Caco-2 (cell line): Measurements from ENCODE around the gene PLBD2. TPM values are rescaled to one million over a fixed set of nuclear protein-coding genes. Genes with fewer than 3 reads are reported as not detected.

Experiments
- BruUV-seq: library from RNA; stranded (reverse); fragments of 400-500 nt; replicated peaks from 2 replicates; lab custom pipeline; 2021; lab: Mats Ljungman, UMichigan
- CTCF ChIA-PET: fragments of 300-600 bp; sonication (Branson Sonifier 250); formaldehyde crosslinking; loops from one replicate; lab custom pipeline; 2022; ENCODE audit warnings: antibody characterized with exemption; lab: Charles Lee
- POLR2A ChIA-PET: fragments of 300-600 bp; sonication (Branson Sonifier 250); formaldehyde crosslinking; loops from one replicate; lab custom pipeline; 2022; ENCODE audit warnings: antibody characterized with exemption; lab: Charles Lee
- DNase-seq, 2 experiments: peaks; one replicate each; pipeline versions ENCODE4 v3.0.0 to v3.0.0-alpha.2; 2020 to 2022
- H3K27me3 ChIP-seq: replicated peaks from 2 replicates; pipeline ENCODE4 v1.6.0; 2011; ENCODE audit warnings: low read length; ENCODE audit not compliant: control insufficient read depth, insufficient read depth
- H3K36me3 ChIP-seq: 2 replicates; pipeline ENCODE4 v1.5.1; 2011; ENCODE audit warnings: low read length; ENCODE audit not compliant: control insufficient read depth, insufficient read depth
- H3K4me1 ChIP-seq: fragments of 250-450 bp; sonication (Bioruptor Pico); 2 replicates; pipeline ENCODE4 v1.5.1; 2020; ENCODE audit warnings: mild to moderate bottlenecking
- H3K4me3 ChIP-seq: 2 replicates; pipeline ENCODE4 v1.5.1; 2011; ENCODE audit warnings: low read depth, mild to moderate bottlenecking, control low read depth, low read length
- H3K9me3 ChIP-seq: fragments of 250-450 bp; sonication (Bioruptor Pico); 2 replicates; pipeline ENCODE4 v1.5.1; 2020; ENCODE audit warnings: mild to moderate bottlenecking, moderate library complexity
- H3K27ac Mint-ChIP-seq: one replicate; pipeline ENCODE4 v1.8.0; 2022; ENCODE audit warnings: mixed read lengths; ENCODE audit not compliant: unreplicated experiment
- H3K27me3 Mint-ChIP-seq: one replicate; pipeline ENCODE4 v1.8.0; 2022; ENCODE audit warnings: mixed read lengths; ENCODE audit not compliant: insufficient read depth, unreplicated experiment
- H3K36me3 Mint-ChIP-seq: one replicate; pipeline ENCODE4 v1.8.0; 2022; ENCODE audit warnings: mild to moderate bottlenecking, mixed read lengths; ENCODE audit not compliant: insufficient read depth, unreplicated experiment
- H3K4me1 Mint-ChIP-seq: one replicate; pipeline ENCODE4 v1.8.0; 2022; ENCODE audit warnings: low read depth, mixed read lengths; ENCODE audit not compliant: unreplicated experiment
- H3K4me3 Mint-ChIP-seq: one replicate; pipeline ENCODE4 v1.8.0; 2022; ENCODE audit warnings: mild to moderate bottlenecking, moderate library complexity, mixed read lengths; ENCODE audit not compliant: unreplicated experiment
- H3K9me3 Mint-ChIP-seq: one replicate; pipeline ENCODE4 v1.8.0; 2022; ENCODE audit warnings: mixed read lengths; ENCODE audit not compliant: unreplicated experiment
- intact Hi-C: fragments of 100-400 bp; cut with micrococcal nuclease; formaldehyde crosslinking; loops from one replicate; pipeline ENCODE4 v1.10.0; 2022; ENCODE audit not compliant: unreplicated experiment
- total RNA-seq: library from RNA; stranded (reverse); gene quantifications from 2 replicates; pipeline ENCODE4 v1.2.3, GENCODE V29; 2022
- TF ChIP-seq, protein P1 (sequence below), 2 experiments: fragments of 200-600 bp in 1 of 2; IDR thresholded peaks; 1 replicate in 1 of 2; 2 replicates in 1 of 2; pipeline versions ENCODE4 v1.5.1 to v1.8.0; 2011 to 2022; ENCODE audit warnings: antibody characterized with exemption in 1 of 2, control low read depth in 1 of 2, inconsistent platforms in 1 of 2, low read depth in 1 of 2, low read length in 1 of 2, mild to moderate bottlenecking in 1 of 2, moderate library complexity in 1 of 2; ENCODE audit not compliant: insufficient read depth in 1 of 2, severe bottlenecking in 1 of 2, unreplicated experiment in 1 of 2

The PLBD2 gene
- total RNA-seq, 1 experiment from 2014 or later: 43.1 TPM

DNA sequence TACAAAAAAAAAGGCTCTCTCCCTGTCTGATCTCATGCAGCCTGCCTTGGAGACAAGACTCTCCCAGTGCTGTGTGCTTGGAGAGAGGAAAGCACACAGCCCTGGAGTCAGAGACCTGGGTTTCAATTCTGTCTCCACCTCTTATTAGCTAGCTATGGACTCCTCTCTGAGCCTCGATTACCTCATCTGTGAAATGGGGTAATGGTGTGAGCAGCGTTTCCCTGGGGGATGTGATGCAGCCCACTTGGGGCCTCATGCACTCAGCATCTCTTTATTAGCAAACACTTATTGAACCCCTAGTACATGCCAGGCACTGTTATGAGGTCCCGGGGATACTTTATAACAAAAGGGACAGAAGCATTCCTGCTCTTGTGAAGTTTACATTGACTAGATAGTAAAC is 32.8 kb downstream of the PLBD2 start:
- CTCF ChIA-PET: no interaction called here
- Mint-ChIP-seq H3K27me3 (peaks cover under 1% of the 10 kb centered on the region), H3K4me1 (no peaks in the 10 kb centered on the region), H3K27ac (no peak overlapping the region), H3K9me3 (no peaks in the 10 kb centered on the region), H3K4me3 (no peak overlapping the region), H3K36me3 (peaks cover 13% of the 10 kb centered on the region)
- Histone ChIP-seq H3K4me1 (no peaks in the 10 kb centered on the region), H3K4me3 (no peak overlapping the region), H3K27me3 (no peaks in the 10 kb centered on the region), H3K9me3 (no peaks in the 10 kb centered on the region), H3K36me3 (no peaks in the 10 kb centered on the region; the same call in 1 of the 2 replicates)
- no TSS peak for BruUV-seq
- TF ChIP-seq, protein P1, sequence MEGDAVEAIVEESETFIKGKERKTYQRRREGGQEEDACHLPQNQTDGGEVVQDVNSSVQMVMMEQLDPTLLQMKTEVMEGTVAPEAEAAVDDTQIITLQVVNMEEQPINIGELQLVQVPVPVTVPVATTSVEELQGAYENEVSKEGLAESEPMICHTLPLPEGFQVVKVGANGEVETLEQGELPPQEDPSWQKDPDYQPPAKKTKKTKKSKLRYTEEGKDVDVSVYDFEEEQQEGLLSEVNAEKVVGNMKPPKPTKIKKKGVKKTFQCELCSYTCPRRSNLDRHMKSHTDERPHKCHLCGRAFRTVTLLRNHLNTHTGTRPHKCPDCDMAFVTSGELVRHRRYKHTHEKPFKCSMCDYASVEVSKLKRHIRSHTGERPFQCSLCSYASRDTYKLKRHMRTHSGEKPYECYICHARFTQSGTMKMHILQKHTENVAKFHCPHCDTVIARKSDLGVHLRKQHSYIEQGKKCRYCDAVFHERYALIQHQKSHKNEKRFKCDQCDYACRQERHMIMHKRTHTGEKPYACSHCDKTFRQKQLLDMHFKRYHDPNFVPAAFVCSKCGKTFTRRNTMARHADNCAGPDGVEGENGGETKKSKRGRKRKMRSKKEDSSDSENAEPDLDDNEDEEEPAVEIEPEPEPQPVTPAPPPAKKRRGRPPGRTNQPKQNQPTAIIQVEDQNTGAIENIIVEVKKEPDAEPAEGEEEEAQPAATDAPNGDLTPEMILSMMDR (IDR thresholded peaks at IDR 0.05; ENCODE audit: insufficient read depth in 1 of 2, low read depth in 1 of 2, low read length in 1 of 2, severe bottlenecking in 1 of 2, unreplicated experiment in 1 of 2): no peak
- no peak for DNase-seq
- intact Hi-C loops: no loop called here
- POLR2A ChIA-PET: no interaction called here

DNA sequence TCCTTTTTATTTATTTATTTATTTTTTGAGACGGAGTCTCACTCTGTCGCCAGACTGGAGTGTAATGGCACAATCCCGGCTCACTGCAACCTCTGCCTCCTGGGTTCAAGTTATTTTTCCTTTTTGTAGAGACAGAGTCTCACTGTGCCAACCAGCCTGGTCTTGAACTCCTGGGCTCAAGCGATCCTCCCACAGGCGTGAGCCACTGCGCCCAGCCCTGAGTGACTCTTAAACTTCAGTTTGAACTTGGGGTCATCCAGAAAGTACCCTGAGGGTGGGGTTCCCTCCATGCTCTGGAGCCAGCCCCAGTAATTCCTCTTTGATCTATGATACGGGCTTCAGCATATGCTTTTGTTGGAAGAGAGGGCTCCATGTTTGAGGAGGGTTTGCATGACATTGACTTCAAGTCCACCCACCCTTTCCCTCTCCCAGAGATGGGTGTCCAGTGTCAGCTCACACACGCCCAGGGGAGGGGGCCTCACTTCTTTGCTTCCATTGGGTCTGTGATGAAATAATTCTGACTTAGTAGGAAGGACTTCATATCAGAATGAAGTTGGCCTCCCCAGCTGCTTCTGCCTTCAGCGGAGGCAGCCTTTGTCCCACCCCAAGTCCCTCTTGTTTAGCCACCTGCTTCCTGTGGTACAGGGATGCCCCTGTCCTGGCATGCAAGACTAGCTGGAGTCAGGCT is 33.4 kb downstream of the PLBD2 start:
- no peak for DNase-seq
- TF ChIP-seq, protein P1 (IDR thresholded peaks at IDR 0.05; ENCODE audit: insufficient read depth in 1 of 2, low read depth in 1 of 2, low read length in 1 of 2, severe bottlenecking in 1 of 2, unreplicated experiment in 1 of 2): no peak
- ChIA-PET CTCF (no interaction called here), POLR2A (no interaction called here)
- Histone ChIP-seq H3K4me1 (no peaks in the 10 kb centered on the region), H3K4me3 (no peak overlapping the region), H3K27me3 (no peaks in the 10 kb centered on the region), H3K9me3 (no peaks in the 10 kb centered on the region), H3K36me3 (no peaks in the 10 kb centered on the region; the same call in 1 of the 2 replicates)
- H3K4me3 Mint-ChIP-seq: no peak overlapping the region
- BruUV-seq: no TSS peak
- H3K27me3 Mint-ChIP-seq: peaks cover 4% of the 10 kb centered on the region
- H3K4me1 Mint-ChIP-seq: no peaks in the 10 kb centered on the region
- peaks cover 13% of the 10 kb centered on the region for H3K36me3 Mint-ChIP-seq
- H3K9me3 Mint-ChIP-seq: no peaks in the 10 kb centered on the region
- intact Hi-C loops: no loop called here
- no peak overlapping the region for H3K27ac Mint-ChIP-seq

DNA sequence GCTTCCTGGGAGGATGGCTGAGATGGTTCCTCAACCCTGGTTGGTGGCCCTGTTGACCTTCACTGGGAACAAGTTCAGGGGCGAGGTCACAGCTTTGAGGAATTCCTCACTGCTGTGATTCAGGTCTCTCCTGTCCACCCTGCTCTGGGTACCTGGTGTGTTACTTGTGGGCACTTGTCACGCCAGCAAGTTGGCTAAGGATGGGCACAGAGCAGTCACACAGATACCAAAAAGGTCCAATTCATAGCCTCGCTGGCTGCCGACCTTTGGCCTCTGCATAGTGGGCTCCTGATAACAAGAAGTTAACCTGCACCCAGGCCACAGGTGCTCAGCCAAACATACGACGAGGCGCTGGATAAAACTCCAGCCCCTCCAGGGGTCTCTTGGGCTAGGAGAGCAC is 34.1 kb downstream of the PLBD2 start:
- intact Hi-C loops: no loop called here

More for the DNA sequence above, 34.1 kb downstream of the PLBD2 start:
- no peaks in the 10 kb centered on the region for H3K9me3 ChIP-seq
- ChIA-PET POLR2A (no interaction called here), CTCF (no interaction called here)
- BruUV-seq: no TSS peak
- no peak overlapping the region for H3K27ac Mint-ChIP-seq
- H3K9me3 Mint-ChIP-seq: no peaks in the 10 kb centered on the region
- H3K27me3 Mint-ChIP-seq: peaks cover 4% of the 10 kb centered on the region
- no peak for DNase-seq
- no peaks in the 10 kb centered on the region for H3K27me3 ChIP-seq
- H3K36me3 Mint-ChIP-seq: peaks cover 9% of the 10 kb centered on the region
- TF ChIP-seq, protein P1 (IDR thresholded peaks at IDR 0.05; ENCODE audit: insufficient read depth in 1 of 2, low read depth in 1 of 2, low read length in 1 of 2, severe bottlenecking in 1 of 2, unreplicated experiment in 1 of 2): no peak
- H3K4me3 Mint-ChIP-seq: no peak overlapping the region
- no peak overlapping the region for H3K4me3 ChIP-seq
- H3K4me1 ChIP-seq: no peaks in the 10 kb centered on the region
- no peaks in the 10 kb centered on the region for H3K4me1 Mint-ChIP-seq
- no peaks in the 10 kb centered on the region; the same call in 1 of the 2 replicates for H3K36me3 ChIP-seq
